LNCaP clone FGC (cell line): ENCODE results near the gene MESP1.
A peak's percentile ranks its signal among the peaks of the same experiment; 100 is the strongest.

Experiments used
- DNase-seq: peaks from one replicate; pipeline ENCODE4 v3.0.0-alpha.2; 2011; ENCODE audit warnings: low read depth
- H3K4me3 ChIP-seq: 2 replicates; pipeline ENCODE4 v1.5.1; 2011; ENCODE audit warnings: mild to moderate bottlenecking, low read depth, low read length, control low read depth
- TF ChIP-seq, protein P1 (sequence below): IDR thresholded peaks from 2 replicates; pipeline ENCODE4 v1.5.1; 2012; ENCODE audit warnings: mild to moderate bottlenecking; ENCODE audit not compliant: control insufficient read depth, insufficient read depth; ENCODE audit errors: extremely low read depth

MESP1 gene, protein sequence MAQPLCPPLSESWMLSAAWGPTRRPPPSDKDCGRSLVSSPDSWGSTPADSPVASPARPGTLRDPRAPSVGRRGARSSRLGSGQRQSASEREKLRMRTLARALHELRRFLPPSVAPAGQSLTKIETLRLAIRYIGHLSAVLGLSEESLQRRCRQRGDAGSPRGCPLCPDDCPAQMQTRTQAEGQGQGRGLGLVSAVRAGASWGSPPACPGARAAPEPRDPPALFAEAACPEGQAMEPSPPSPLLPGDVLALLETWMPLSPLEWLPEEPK

DNA sequence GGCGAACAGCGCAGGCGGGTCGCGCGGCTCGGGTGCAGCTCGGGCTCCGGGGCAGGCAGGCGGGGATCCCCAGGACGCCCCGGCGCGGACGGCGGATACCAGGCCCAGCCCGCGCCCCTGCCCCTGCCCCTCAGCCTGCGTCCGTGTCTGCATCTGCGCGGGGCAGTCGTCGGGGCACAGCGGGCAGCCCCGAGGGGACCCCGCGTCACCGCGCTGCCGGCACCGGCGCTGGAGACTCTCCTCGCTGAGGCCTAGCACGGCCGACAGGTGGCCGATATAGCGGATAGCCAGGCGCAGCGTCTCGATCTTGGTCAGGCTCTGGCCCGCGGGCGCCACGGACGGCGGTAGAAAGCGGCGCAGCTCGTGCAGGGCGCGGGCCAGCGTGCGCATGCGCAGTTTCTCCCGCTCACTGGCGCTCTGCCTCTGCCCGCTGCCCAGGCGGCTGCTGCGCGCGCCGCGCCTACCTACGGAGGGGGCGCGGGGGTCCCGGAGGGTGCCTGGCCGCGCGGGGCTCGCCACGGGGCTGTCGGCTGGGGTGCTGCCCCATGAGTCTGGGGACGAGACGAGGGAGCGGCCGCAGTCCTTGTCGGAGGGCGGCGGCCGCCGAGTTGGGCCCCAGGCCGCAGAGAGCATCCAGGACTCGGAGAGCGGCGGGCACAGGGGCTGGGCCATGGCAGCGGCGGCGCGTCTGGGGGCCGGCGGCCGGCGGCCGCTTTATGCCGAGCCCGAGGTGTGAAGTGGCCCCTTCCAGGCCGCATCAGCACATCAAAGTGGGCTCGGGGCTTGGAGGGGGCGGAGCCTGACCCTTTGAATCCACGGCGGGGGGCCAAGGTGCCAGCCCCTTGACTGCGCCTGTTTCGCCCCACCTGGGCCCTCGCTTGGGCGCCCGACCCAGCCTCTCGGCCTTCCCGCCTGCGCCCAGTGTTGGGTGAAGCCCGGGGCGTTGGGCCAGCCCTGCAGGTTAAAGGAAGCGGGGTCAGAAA is at the start of gene MESP1:
MESP1 (minus strand) TSS at position 690 of the 983 bp plus-strand sequence; CDS start at position 672, 18 bp downstream.
- TF ChIP-seq, protein P1, sequence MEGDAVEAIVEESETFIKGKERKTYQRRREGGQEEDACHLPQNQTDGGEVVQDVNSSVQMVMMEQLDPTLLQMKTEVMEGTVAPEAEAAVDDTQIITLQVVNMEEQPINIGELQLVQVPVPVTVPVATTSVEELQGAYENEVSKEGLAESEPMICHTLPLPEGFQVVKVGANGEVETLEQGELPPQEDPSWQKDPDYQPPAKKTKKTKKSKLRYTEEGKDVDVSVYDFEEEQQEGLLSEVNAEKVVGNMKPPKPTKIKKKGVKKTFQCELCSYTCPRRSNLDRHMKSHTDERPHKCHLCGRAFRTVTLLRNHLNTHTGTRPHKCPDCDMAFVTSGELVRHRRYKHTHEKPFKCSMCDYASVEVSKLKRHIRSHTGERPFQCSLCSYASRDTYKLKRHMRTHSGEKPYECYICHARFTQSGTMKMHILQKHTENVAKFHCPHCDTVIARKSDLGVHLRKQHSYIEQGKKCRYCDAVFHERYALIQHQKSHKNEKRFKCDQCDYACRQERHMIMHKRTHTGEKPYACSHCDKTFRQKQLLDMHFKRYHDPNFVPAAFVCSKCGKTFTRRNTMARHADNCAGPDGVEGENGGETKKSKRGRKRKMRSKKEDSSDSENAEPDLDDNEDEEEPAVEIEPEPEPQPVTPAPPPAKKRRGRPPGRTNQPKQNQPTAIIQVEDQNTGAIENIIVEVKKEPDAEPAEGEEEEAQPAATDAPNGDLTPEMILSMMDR, result peak; percentile 71
- DNase-seq, result peak; percentile 76
- peak within 1 kb of the TSS; percentile 68 for H3K4me3 ChIP-seq

DNA sequence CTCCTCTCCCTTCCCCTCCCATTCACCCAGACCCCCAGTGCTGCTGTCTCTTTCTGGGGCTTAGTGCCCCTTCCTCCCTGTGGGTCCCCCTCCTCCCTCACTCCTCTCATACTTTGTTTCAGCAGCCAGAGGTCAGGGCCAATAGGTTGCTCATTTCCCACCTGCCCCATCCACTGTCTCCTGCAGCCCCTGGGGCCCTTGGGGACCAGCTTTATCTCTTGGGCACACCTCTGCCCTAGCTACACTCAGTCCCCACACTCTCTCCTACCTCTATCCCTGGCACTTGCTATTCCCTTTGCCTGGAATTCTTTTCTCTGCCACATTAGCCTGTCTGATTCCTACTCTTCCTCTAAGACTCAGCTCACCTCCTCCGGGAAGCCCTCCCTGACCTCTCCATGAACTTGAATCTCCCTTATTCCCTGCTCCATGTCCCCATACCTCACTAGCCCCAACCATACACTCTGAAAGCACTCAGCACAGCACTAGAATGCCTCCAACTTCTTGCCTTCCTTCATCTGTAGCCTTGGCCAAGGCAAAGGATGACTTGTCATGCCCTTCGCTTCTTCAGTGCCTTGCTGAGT is 49.0 kb upstream of the MESP1 start:
- TF ChIP-seq, protein P1, result no peak
- H3K4me3 ChIP-seq, result no peak overlapping the region
- no peak for DNase-seq

DNA sequence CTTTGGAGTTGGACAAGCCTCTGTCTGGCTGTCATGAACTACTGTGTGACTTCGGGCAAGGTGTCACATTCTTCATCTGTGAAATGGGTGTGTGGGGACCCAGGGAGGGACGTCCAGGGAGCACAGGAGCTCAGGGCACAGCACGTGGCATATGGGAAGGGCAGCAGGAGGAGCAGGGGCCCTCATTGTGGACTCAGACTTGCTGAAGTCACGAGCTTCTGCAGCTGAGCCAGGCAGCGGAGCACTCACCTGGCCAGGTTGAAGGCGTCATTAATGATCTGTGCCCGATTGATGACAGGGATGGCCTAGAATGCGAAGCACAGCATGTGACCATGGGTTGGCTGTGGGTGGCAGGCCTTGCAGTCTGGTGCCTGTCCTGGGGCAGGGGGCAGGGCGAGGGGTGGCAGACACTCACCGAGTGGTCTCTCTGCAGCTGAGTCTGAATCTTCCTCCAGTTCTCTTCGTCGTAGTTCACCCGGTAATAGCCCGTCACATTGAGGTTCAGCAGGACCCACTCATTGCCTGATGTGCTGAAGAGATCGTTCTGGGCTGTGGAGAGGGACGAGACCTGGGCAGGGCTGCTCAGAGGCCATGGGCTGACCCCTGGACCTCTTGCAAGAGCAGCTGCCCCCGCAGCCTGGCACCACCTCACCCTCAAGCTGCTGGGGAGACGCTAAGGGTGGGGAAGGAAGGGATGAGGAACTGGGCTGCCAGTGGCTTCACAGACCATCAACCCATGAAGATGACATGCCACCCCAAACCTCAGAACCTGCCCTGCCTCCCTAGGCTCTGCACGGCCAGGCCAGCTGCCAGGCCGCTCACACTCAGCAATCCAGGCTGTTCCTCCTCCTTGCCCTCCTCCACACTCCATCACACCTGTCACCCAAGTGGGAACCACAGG is 48.2 kb upstream of the MESP1 start:
- H3K4me3 ChIP-seq, result no peak overlapping the region
- DNase-seq, result no peak
- TF ChIP-seq, protein P1, result no peak

DNA sequence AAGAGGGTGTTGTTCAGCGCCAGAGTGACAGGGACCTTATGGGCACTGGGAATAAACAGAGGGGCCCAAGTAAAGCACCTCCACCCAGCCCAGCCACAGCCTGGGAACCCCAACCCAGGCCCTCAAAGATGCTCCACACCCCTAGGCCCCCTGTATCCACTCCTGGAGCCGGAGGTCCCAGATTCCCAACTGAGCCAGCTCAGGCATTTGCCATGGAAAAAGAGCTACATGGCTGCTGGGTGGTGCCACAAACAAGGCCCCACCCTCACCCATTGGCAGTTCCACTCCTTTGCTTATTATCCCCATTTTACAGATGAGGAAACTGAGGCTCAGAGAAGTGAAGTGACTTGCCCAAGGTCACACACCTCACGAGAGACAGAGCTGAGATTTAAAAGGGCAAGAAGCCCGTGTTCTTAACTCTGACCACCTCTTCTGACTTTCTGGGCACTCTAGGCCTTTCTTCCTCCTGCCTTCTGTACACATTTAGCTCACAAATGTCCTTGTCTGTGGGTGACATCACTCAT is 46.7 kb upstream of the MESP1 start:
- no peak for DNase-seq
- TF ChIP-seq, protein P1, result no peak
- no peak overlapping the region for H3K4me3 ChIP-seq

DNA sequence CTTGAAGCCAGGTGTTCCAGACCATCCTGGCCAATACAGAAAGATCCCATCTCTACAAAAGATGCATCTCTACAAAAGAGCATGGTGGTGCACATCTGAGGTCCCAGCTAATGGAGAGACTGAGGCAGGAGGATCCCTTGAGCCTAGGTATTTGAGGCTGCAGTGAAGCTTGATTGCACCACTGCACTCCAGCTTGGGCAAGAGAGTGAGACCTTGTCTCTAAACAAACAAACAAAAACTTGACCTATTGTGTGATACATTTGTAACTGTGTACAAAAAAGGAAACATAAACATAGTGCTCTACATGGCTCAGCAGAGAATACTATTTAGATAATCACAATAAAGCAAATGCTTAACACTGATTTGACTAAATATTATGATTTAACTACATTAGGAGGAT is 44.9 kb upstream of the MESP1 start:
- no peak overlapping the region for H3K4me3 ChIP-seq
- DNase-seq, result no peak
- TF ChIP-seq, protein P1, result no peak
